Testis (tissue), 5 donors: Measurements from ENCODE around the gene GPNMB. TPM values are rescaled to one million over a fixed set of nuclear protein-coding genes. Genes with fewer than 3 reads are reported as not detected.
A peak's percentile ranks its signal among the peaks of the same experiment; 100 is the strongest.
"Not testable (repeated sequence)": the region's sequence is repeated elsewhere in the genome, so short reads cannot be mapped to it uniquely, and the experiment has no call there.

Source experiments
- DNase-seq: peaks from one replicate; pipeline ENCODE4 v3.0.0-alpha.2; 2019
- H3K27ac ChIP-seq, 2 donors: fragments of 200-600 bp; sonication (generic); one replicate each; pipeline ENCODE4 v1.5.1; 2019
- H3K27me3 ChIP-seq: fragments of 200-600 bp; sonication (generic); one replicate; pipeline ENCODE4 v1.5.1; 2019
- H3K36me3 ChIP-seq: fragments of 200-600 bp; sonication (generic); one replicate; pipeline ENCODE4 v1.5.1; 2017; ENCODE audit warnings: low read depth; ENCODE audit errors: missing control alignments
- H3K4me1 ChIP-seq: fragments of 200-600 bp; sonication (generic); one replicate; pipeline ENCODE4 v1.5.1; 2019
- H3K4me3 ChIP-seq, 2 donors: fragments of 200-600 bp; sonication (generic); one replicate each; pipeline ENCODE4 v1.5.1; 2017 to 2019
- H3K9me3 ChIP-seq: fragments of 200-600 bp; sonication (generic); one replicate; pipeline ENCODE4 v1.5.1; 2017
- CTCF ChIP-seq, 3 experiments: fragments of 450-650 bp in 2 of 3; fragments of 200-600 bp in 1 of 3; sonication (generic) in 1 of 3; IDR thresholded peaks; one replicate each; pipeline ENCODE4 v1.5.1; 2016 to 2019; ENCODE audit warnings: antibody characterized with exemption in 3 of 3, mild to moderate bottlenecking in 2 of 3, moderate library complexity in 1 of 3
- POLR2A ChIP-seq: fragments of 450-650 bp; IDR thresholded peaks from one replicate; pipeline ENCODE4 v1.6.1; 2017; ENCODE audit warnings: antibody characterized with exemption, mild to moderate bottlenecking, moderate library complexity
- WGBS, 2 donors: methylation state at CpG; one replicate each; pipeline ENCODE4 v1.1.5; 2018; 5-methylcytosine and 5-hydroxymethylcytosine counted together
- intact Hi-C: fragments of 100-400 bp; cut with DNase I; formaldehyde crosslinking; loops from one replicate; pipeline ENCODE4 v1.15.1; 2023; ENCODE audit warnings: low total_unique reads
- long read RNA-seq, 2 donors: transcript quantifications; one replicate each; lab custom pipeline, GENCODE V29; 2026
- polyA plus RNA-seq: library from polyadenylated mRNA; stranded (reverse); fragments of 350-450 nt; fragmentation: Illumina TruSeq; extraction: RNeasy Lipid Tissue Mini Kit (QIAGEN cat#74804); gene quantifications from one replicate; pipeline ENCODE4 v1.2.3, GENCODE V29; 2014; ENCODE audit warnings: low read depth, low replicate concordance; ENCODE audit not compliant: insufficient read depth
- total RNA-seq, 2 donors: library from RNA; depleted of rRNA; stranded (reverse); fragments of >200 nt; gene quantifications; one replicate each; pipeline ENCODE4 v1.2.3, GENCODE V29; 2016

The GPNMB gene
- total RNA-seq (10 to 100 TPM; 15.6 to 33.6 TPM), polyA plus RNA-seq (81.9 TPM)
- long read RNA-seq, donor 1, partial matches to known transcripts: 0 of 1 reads
- long read RNA-seq, donor 1, other reads (novel, unspliced or antisense): 0 of 1 reads
- long read RNA-seq, donor 2: 0 reads

GRCh38 chr7:23246555-23246954 lies at the start of gene GPNMB:
TSS of gene GPNMB (plus strand) at chr7:23246775. CDS start at chr7:23246858, 83 bp downstream.
- peak; percentile 75 for DNase-seq
- WGBS, 2 donors: 18 to 33% methylated on average over 7 of the region's 7 CpGs
- Histone ChIP-seq H3K9me3 (no peaks in the 10 kb centered on the region), H3K4me1 (no peaks in the 10 kb centered on the region), H3K4me3 (peak within 1 kb of the TSS; percentile 43 to 61), H3K27me3 (no peaks in the 10 kb centered on the region), H3K27ac (peak within 1 kb of the TSS; percentile 47 to 68), H3K36me3 (no peaks in the 10 kb centered on the region)
- TF ChIP-seq POLR2A (no peak), CTCF (IDR thresholded peaks at IDR 0.05) (no peak)
- intact Hi-C loops: no loop called here

- intact Hi-C loops, H3K9me3 ChIP-seq, DNase-seq, H3K27me3 ChIP-seq, H3K4me3 ChIP-seq, H3K4me1 ChIP-seq, H3K36me3 ChIP-seq, H3K27ac ChIP-seq: not testable (repeated sequence)
- 83 to 96% methylated on average over 5 of the region's 5 CpGs for WGBS, 2 donors
Observed at GRCh38 chr7:23197745-23198144, 48.8 kb upstream of the GPNMB start.

- TF ChIP-seq CTCF (IDR thresholded peaks at IDR 0.05): no peak
- no peak for TF ChIP-seq POLR2A
- Histone ChIP-seq H3K27ac (no peak overlapping the region), H3K27me3 (no peaks in the 10 kb centered on the region), H3K36me3 (no peaks in the 10 kb centered on the region), H3K9me3 (no peaks in the 10 kb centered on the region), H3K4me3 (no peak overlapping the region), H3K4me1 (no peaks in the 10 kb centered on the region)
- no peak for DNase-seq
- intact Hi-C loops: no loop called here
- 85 to 93% methylated on average over 2 of the region's 2 CpGs for WGBS, 2 donors
Observed at GRCh38 chr7:23200331-23200730, 46.2 kb upstream of the GPNMB start.

- intact Hi-C loops: no loop called here
- H3K4me1 ChIP-seq: peaks cover 4% of the 10 kb centered on the region
- H3K27ac ChIP-seq: no peak overlapping the region
- no peaks in the 10 kb centered on the region for H3K27me3 ChIP-seq
- H3K9me3 ChIP-seq: no peaks in the 10 kb centered on the region
- no peak for TF ChIP-seq POLR2A
- no peak for TF ChIP-seq CTCF (IDR thresholded peaks at IDR 0.05)
- no peaks in the 10 kb centered on the region for H3K36me3 ChIP-seq
- H3K4me3 ChIP-seq: no peak overlapping the region
- no peak for DNase-seq
- WGBS, 2 donors: 89 to 95% methylated on average over 1 of the region's 1 CpG
Observed at GRCh38 chr7:23204241-23204640, 42.3 kb upstream of the GPNMB start.

- H3K36me3 ChIP-seq: no peaks in the 10 kb centered on the region
- 44 to 65% methylated on average over 2 of the region's 2 CpGs for WGBS, 2 donors
- no peaks in the 10 kb centered on the region for H3K27me3 ChIP-seq
- H3K4me1 ChIP-seq: peaks cover 4% of the 10 kb centered on the region
- no peaks in the 10 kb centered on the region for H3K9me3 ChIP-seq
- peak overlapping the region; percentile 86 to 90 for H3K27ac ChIP-seq
- intact Hi-C loops: no loop called here
- H3K4me3 ChIP-seq: peak overlapping the region; percentile 50 to 71
- no peak for DNase-seq
- TF ChIP-seq CTCF (IDR thresholded peaks at IDR 0.05) (no peak), POLR2A (no peak)
Observed at GRCh38 chr7:23205577-23205908, 41.0 kb upstream of the GPNMB start.
